Measurements from ENCODE around the gene SPEN. TPM values are rescaled to one million over a fixed set of nuclear protein-coding genes. Genes with fewer than 3 reads are reported as not detected.

The SPEN gene
- total RNA-seq, 4 donors from 2014 or later = 18.8 to 104 (median 73.8) TPM

DNA sequence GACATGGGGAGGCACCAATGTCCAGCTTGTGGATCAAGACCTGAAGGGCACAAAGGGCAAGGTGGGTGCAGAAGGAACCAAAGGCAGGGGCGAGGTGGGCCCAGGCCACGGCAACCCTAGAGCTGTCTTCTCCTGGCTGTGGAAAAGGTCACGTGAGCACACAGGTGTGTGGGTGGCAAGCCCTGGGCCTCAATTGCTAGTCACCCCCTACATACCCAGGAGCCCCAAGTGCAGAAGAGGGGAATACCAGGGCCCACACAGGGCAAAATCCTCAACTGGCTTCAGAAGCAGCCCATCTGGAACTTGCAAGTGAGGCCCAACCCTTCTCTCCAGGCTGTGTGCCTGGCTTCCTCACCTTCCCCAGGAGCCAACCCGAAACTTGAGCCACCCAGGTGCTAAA lies 102.8 kb downstream of the SPEN start:
- Histone ChIP-seq H3K9me3 (no peaks in the 10 kb centered on the region), H3K36me3 (no peaks in the 10 kb centered on the region), H3K27me3 (no peaks in the 10 kb centered on the region), H3K27ac (peak overlapping the region; percentile 96 to 97), H3K4me1 (peaks cover 8 to 39% of the 10 kb centered on the region in 2 donors), H3K4me3 (no peak overlapping the region)
- intact Hi-C loops (cut with DNase I; ENCODE audit: low total_unique reads) = no loop called here
- no peak for DNase-seq
- TF ChIP-seq POLR2A (IDR thresholded peaks at IDR 0.05) = no peak
- TF ChIP-seq, protein P1, sequence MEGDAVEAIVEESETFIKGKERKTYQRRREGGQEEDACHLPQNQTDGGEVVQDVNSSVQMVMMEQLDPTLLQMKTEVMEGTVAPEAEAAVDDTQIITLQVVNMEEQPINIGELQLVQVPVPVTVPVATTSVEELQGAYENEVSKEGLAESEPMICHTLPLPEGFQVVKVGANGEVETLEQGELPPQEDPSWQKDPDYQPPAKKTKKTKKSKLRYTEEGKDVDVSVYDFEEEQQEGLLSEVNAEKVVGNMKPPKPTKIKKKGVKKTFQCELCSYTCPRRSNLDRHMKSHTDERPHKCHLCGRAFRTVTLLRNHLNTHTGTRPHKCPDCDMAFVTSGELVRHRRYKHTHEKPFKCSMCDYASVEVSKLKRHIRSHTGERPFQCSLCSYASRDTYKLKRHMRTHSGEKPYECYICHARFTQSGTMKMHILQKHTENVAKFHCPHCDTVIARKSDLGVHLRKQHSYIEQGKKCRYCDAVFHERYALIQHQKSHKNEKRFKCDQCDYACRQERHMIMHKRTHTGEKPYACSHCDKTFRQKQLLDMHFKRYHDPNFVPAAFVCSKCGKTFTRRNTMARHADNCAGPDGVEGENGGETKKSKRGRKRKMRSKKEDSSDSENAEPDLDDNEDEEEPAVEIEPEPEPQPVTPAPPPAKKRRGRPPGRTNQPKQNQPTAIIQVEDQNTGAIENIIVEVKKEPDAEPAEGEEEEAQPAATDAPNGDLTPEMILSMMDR (IDR thresholded peaks at IDR 0.05) = no peak

DNA sequence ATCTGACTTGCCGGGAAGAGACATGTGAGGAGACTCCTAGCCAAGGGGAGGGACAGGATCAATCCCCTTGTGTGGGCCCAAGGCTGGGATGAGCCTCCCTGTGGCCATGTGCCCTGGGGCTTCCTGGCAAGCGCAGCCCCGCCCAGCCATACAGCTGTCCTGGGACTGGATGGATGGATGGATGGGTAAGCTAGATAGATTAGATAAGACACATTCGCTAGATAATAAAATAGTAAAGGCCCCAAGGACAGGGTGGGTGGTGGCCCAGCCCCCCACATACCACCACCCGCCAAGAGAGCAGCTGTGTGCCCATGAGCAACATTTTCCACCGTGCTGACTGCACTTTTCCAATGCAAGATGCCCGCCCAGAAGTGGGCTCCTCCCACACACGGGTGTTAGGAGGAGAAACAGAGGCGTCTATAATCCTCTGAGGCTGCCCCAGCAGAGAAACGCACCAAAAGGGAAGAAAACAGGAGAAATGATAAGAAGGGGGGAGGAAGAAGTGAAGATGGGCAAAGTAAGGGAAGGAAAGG lies 103.3 kb downstream of the SPEN start:
- H3K27me3 ChIP-seq = no peaks in the 10 kb centered on the region
- H3K4me1 ChIP-seq = peaks cover 8 to 39% of the 10 kb centered on the region in 2 donors
- peak overlapping the region; percentile 96 to 97 for H3K27ac ChIP-seq
- DNase-seq = peak; percentile 76 to 77
- TF ChIP-seq, protein P1 (IDR thresholded peaks at IDR 0.05) = no peak
- TF ChIP-seq POLR2A (IDR thresholded peaks at IDR 0.05) = no peak
- no peak overlapping the region for H3K4me3 ChIP-seq
- H3K9me3 ChIP-seq = no peaks in the 10 kb centered on the region
- intact Hi-C loops (cut with DNase I; ENCODE audit: low total_unique reads) = no loop called here
- H3K36me3 ChIP-seq = no peaks in the 10 kb centered on the region

DNA sequence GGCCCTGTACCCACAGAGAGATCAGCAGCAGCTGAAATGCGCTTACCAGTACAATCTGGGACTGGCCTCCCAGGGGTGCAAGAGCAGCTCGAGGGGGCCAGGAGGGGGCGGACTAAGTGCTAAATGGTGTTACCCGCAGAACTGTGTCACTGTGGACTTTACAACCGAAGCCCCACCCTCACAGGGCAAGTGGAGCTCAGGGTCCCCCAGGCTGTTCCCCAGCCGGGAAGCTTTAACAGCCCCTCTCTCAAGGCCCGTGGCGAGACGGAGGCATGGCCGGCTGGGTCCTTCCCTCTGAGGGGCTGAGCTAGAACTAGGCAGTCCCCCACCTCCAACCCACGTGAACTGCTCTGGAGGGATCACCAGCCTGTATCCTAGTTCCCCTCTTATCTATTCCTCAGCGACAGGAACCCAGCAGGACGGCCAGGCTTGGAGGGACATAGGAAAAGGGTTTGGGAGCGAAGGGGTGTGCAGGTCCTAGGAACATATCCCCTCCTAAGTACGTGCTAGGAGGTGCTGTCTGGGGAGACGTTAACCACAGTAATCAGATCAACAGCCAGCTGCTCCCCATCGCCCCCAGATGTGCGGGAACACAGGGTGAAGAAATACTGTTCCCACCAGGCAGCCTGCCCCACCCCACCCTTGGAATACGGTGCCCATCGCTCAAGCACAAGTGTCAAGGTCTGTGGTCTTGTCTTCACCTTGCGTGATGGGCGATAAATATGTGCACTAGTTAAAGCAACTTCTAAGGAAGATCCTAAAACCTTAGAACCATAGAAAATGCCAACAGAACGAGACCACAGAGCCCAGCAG lies 104.0 kb downstream of the SPEN start:
- no peak for DNase-seq
- Histone ChIP-seq H3K4me3 (peak overlapping the region in 1 of 2 donors; percentile 1), H3K27me3 (no peaks in the 10 kb centered on the region), H3K4me1 (peaks cover 8 to 39% of the 10 kb centered on the region in 2 donors), H3K27ac (peak overlapping the region; percentile 96 to 97), H3K9me3 (no peaks in the 10 kb centered on the region), H3K36me3 (no peaks in the 10 kb centered on the region)
- intact Hi-C loops (cut with DNase I; ENCODE audit: low total_unique reads) = no loop called here
- TF ChIP-seq, protein P1 (IDR thresholded peaks at IDR 0.05) = no peak
- TF ChIP-seq POLR2A (IDR thresholded peaks at IDR 0.05) = no peak

DNA sequence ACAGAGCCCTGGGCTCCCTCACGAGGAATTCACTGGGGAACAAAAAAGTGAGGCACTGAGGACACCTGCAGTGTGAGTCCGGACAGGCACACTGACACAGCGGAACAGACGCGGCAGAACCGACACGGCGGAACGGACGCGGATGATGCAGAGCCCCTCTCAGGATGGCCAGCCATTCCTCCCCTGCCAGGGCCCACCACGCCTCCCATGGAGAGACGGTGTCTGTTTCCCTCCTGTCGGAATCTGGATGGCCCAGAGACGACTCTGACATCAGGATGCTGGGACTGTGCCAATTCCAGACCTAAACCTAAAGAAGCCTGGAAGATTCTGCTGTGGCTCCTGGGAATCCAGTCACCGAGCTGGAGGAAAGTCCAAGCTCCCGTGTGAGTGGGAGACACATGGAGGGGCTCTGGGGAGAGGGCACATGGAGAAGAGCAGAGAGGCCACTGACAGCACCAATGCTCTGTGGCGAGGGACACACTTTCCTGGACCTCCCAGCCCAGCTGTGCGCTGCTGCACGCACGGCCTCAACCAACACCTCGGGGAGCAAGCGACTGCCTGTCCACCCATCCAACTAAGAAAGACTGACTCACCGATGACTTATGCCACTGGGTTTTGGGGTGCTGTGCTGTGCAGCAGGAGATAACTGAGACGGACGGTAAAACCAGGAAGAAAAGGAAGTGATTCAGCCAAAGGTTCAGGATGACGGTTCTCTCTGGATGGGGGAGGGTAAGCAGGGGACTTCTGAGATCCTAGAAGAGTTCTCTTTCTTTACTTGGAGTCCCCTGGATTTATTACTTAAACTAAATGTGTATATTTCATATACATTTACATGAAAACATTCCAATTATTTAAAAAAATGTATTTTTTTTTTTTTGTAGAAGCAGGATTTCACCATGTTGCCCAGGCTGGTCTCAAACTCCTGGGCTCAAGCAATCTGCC lies 105.1 kb downstream of the SPEN start:
- Histone ChIP-seq H3K9me3 (no peaks in the 10 kb centered on the region), H3K4me3 (no peak overlapping the region), H3K27me3 (no peaks in the 10 kb centered on the region), H3K4me1 (peaks cover 8 to 39% of the 10 kb centered on the region in 2 donors), H3K27ac (peak overlapping the region; percentile 96 to 97), H3K36me3 (no peaks in the 10 kb centered on the region)
- DNase-seq = no peak
- intact Hi-C loops (cut with DNase I; ENCODE audit: low total_unique reads) = no loop called here
- TF ChIP-seq, protein P1 (IDR thresholded peaks at IDR 0.05) = no peak
- no peak for TF ChIP-seq POLR2A (IDR thresholded peaks at IDR 0.05)

Data from uterus (tissue), 4 donors.